ENCODE data around the gene FMN1. TPM values are rescaled to one million over a fixed set of nuclear protein-coding genes. Genes with fewer than 3 reads are reported as not detected.

Gene FMN1
- total and polyA plus RNA-seq, 12 donors, result 0.22 to 5.5 (median 3.3) TPM

- Histone ChIP-seq H3K27me3 (no peaks in the 10 kb centered on the region), H3K27ac (no peak overlapping the region), H3K4me1 (peaks cover 0 to 3% (median 0%) of the 10 kb centered on the region in 9 donors), H3K9me3 (no peaks in the 10 kb centered on the region), H3K36me3 (no peaks in the 10 kb centered on the region), H3K4me3 (no peak overlapping the region)
- TF ChIP-seq CTCF (IDR thresholded peaks at IDR 0.05), result no peak
- 64 to 70% methylated on average over 4 of the region's 4 CpGs for WGBS, 2 donors
- intact Hi-C loops (cut with DNase I), result no loop called here
- ATAC-seq (no peak), DNase-seq (no peak)
These were observed 12.1 kb downstream of the FMN1 start for GRCh38 chr15:33182278-33182905.

GRCh38 chr15:33179874-33180273 lies 14.6 kb downstream of the FMN1 start:
- 82 to 85% methylated on average over 5 of the region's 5 CpGs for WGBS, 2 donors
- TF ChIP-seq CTCF (IDR thresholded peaks at IDR 0.05), result no peak
- intact Hi-C loops (cut with DNase I), result no loop called here

GRCh38 chr15:33171202-33171601 lies 23.3 kb downstream of the FMN1 start:
- DNase-seq, result no peak
- no peaks in the 10 kb centered on the region for H3K27me3 ChIP-seq

More at GRCh38 chr15:33179874-33180273, 14.6 kb downstream of the FMN1 start:
- Histone ChIP-seq H3K36me3 (no peaks in the 10 kb centered on the region), H3K4me3 (no peak overlapping the region), H3K27me3 (no peaks in the 10 kb centered on the region), H3K27ac (no peak overlapping the region), H3K4me1 (no peaks in the 10 kb centered on the region), H3K9me3 (no peaks in the 10 kb centered on the region)
- ATAC-seq (no peak), DNase-seq (no peak)

GRCh38 chr15:33169625-33170024 lies 24.9 kb downstream of the FMN1 start:
- no peak overlapping the region for H3K4me3 ChIP-seq
- no peaks in the 10 kb centered on the region for H3K4me1 ChIP-seq
- H3K9me3 ChIP-seq, result no peaks in the 10 kb centered on the region
- no peak for TF ChIP-seq CTCF (IDR thresholded peaks at IDR 0.05)
- no peaks in the 10 kb centered on the region for H3K27me3 ChIP-seq
- WGBS, 2 donors, result 88 to 90% methylated on average over 3 of the region's 3 CpGs
- DNase-seq, result no peak
- ATAC-seq, result no peak
- H3K36me3 ChIP-seq, result no peaks in the 10 kb centered on the region
- H3K27ac ChIP-seq, result no peak overlapping the region
- intact Hi-C loops (cut with DNase I), result loop anchor here in 1 of 10 donors (10.0 kb wide), 1 partner anchor 55 kb away; no protein-coding TSS in a partner anchor

More at GRCh38 chr15:33171202-33171601, 23.3 kb downstream of the FMN1 start:
- Histone ChIP-seq H3K4me3 (no peak overlapping the region), H3K9me3 (no peaks in the 10 kb centered on the region), H3K36me3 (no peaks in the 10 kb centered on the region), H3K27ac (no peak overlapping the region), H3K4me1 (no peaks in the 10 kb centered on the region)
- no peak for ATAC-seq
- intact Hi-C loops (cut with DNase I), result no loop called here
- TF ChIP-seq CTCF (IDR thresholded peaks at IDR 0.05), result no peak
- 69 to 84% methylated on average over 2 of the region's 2 CpGs for WGBS, 2 donors
